Measurements from ENCODE around the gene DCST1. TPM values are rescaled to one million over a fixed set of nuclear protein-coding genes. Genes with fewer than 3 reads are reported as not detected.

Gene DCST1
- polyA plus RNA-seq, 1 experiment: not detected

DNA sequence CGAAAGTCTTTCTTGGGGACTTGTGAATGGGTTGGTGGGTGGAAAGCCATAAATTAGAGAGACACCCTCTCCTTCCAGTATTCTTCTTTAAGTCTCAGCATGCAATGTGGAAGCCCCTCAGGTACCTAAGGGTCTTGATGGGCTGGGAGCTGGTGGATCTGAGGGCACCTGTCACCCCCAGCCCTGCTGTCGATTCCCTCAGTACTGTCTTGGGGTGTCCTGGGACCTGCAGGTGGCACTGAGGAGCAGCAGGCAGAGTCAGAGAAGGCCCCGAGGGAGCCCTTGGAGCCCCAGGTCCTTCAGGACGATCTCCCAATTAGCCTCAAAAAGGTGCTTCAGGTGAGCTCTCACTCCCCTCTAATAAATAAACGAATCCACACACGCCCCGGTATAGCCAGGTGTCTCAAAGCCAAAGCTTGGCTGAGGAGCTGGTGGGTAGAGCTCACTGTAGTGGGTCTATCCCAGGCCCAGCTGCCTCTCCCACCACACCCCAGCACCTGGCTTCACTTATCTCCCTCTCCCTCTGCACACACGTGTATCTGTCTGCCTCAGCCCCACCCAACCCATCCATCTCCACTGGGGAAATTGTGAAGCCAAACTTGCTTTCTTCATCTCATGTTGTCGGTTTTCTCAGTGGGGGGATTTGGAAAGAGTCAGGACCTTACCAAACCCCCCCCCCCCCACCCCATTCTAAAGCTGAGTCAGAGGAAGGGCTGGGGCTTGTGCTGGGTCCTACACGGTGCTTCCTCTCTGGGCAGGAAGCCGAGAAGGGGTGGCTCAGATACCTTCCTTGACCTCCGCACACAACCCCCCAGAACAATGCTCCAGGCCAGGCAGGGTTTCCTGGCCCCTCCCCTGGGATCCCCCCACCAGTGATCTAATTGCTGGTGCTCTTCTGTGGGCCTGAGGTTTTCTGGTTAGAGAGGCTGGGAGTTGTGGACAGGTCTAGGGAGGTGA is 19.1 kb downstream of the DCST1 start:
- ChIA-PET POLR2A (no interaction called here), CTCF (interaction anchor here (0.7 to 14.3 kb wide), 11 partner anchors 8 to 120 kb away, joined by 3 to 168 read pairs (median 10); partner anchors contain the start of genes EFNA4, KRTCAP2, LENEP and PBXIP1)
- peak; percentile 55 for TF ChIP-seq CTCF (IDR thresholded peaks at IDR 0.05; ENCODE audit: insufficient read depth, low read depth, low read length)
- H3K27me3 ChIP-seq (ENCODE audit: control insufficient read depth, insufficient read depth, low read length): no peaks in the 10 kb centered on the region
- DNase-seq (ENCODE audit: low read depth): no peak
- peaks cover 14% of the 10 kb centered on the region for H3K36me3 ChIP-seq (ENCODE audit: control insufficient read depth, insufficient read depth, low read length)
- H3K4me3 ChIP-seq (ENCODE audit: low read depth, low read length): peak overlapping the region; percentile 68

GRCh38 chr1:155053531-155054105 is 20.0 kb downstream of the DCST1 start:
- Histone ChIP-seq H3K27me3 (ENCODE audit: control insufficient read depth, insufficient read depth, low read length) (no peaks in the 10 kb centered on the region), H3K4me3 (ENCODE audit: low read depth, low read length) (no peak overlapping the region), H3K36me3 (ENCODE audit: control insufficient read depth, insufficient read depth, low read length) (peaks cover 19% of the 10 kb centered on the region)
- CTCF ChIA-PET: interaction anchor here (1.7 to 14.3 kb wide), 7 partner anchors 7 to 119 kb away, joined by 5 to 168 read pairs (median 15); partner anchors contain the start of genes EFNA4 and KRTCAP2
- POLR2A ChIA-PET: no interaction called here
- no peak for TF ChIP-seq CTCF (IDR thresholded peaks at IDR 0.05; ENCODE audit: insufficient read depth, low read depth, low read length)
- no peak for DNase-seq (ENCODE audit: low read depth)

DNA sequence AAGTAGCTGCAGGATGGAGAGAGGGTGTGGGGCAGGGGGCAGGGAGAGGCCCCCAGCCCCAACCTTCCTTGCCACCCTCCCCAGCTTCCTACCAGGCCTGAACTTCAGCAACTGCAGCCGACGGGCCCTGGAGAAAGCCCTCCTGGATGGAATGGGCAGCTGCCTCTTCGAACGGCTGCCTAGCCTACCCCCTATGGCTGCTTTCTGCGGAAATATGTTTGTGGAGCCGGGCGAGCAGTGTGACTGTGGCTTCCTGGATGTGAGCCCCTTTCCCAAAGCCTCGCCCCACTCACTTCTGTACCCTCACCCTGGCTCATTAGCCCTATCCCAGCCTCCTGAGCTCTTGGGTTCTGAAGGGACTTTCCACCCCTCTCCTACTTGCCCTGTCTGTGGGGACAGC is 23.5 kb downstream of the DCST1 start:
- DNase-seq (ENCODE audit: low read depth): no peak
- ChIA-PET POLR2A (no interaction called here), CTCF (interaction anchor here (0.8 to 17.0 kb wide), 3 partner anchors 15 to 34 kb away, joined by 3 to 168 read pairs (median 147); no protein-coding TSS in a partner anchor)
- TF ChIP-seq CTCF (IDR thresholded peaks at IDR 0.05; ENCODE audit: insufficient read depth, low read depth, low read length): no peak
- H3K4me3 ChIP-seq (ENCODE audit: low read depth, low read length): no peak overlapping the region
- no peaks in the 10 kb centered on the region for H3K27me3 ChIP-seq (ENCODE audit: control insufficient read depth, insufficient read depth, low read length)
- H3K36me3 ChIP-seq (ENCODE audit: control insufficient read depth, insufficient read depth, low read length): peaks cover 20% of the 10 kb centered on the region

DNA sequence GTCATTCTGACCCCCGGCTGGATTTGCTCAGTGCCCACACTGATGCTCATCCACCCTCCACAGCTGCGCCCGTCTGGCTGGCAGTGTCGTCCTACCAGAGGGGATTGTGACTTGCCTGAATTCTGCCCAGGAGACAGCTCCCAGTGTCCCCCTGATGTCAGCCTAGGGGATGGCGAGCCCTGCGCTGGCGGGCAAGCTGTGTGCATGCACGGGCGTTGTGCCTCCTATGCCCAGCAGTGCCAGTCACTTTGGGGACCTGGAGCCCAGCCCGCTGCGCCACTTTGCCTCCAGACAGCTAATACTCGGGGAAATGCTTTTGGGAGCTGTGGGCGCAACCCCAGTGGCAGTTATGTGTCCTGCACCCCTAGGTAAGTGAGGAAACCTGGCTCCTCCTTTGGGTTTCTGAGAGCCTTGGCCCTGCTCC is 24.2 kb downstream of the DCST1 start:
- POLR2A ChIA-PET: no interaction called here

More for the DNA sequence above, 24.2 kb downstream of the DCST1 start:
- no peak overlapping the region for H3K4me3 ChIP-seq (ENCODE audit: low read depth, low read length)
- H3K27me3 ChIP-seq (ENCODE audit: control insufficient read depth, insufficient read depth, low read length): no peaks in the 10 kb centered on the region
- CTCF ChIA-PET: interaction anchor here (0.6 to 17.0 kb wide), 5 partner anchors 16 to 388 kb away, joined by 3 to 168 read pairs (median 5); partner anchors contain the start of gene PBXIP1
- DNase-seq (ENCODE audit: low read depth): no peak
- no peak for TF ChIP-seq CTCF (IDR thresholded peaks at IDR 0.05; ENCODE audit: insufficient read depth, low read depth, low read length)
- H3K36me3 ChIP-seq (ENCODE audit: control insufficient read depth, insufficient read depth, low read length): peaks cover 20% of the 10 kb centered on the region

Data from BJ (cell line).